H9 (cell line): Measurements from ENCODE around the gene YWHAB. TPM values are rescaled to one million over a fixed set of nuclear protein-coding genes. Genes with fewer than 3 reads are reported as not detected.
A peak's percentile ranks its signal among the peaks of the same experiment; 100 is the strongest.

ENCODE experiments used
- DNase-seq: peaks from one replicate; pipeline ENCODE4 v3.0.0-alpha.2; 2017
- H2AFZ ChIP-seq: one replicate; pipeline ENCODE4 v1.6.1; 2013; ENCODE audit warnings: mild to moderate bottlenecking, low read length, control low read depth, moderate library complexity
- H2AK5ac ChIP-seq: 2 replicates; pipeline ENCODE4 v1.6.1; 2013; ENCODE audit warnings: low read length, control low read depth, mixed read lengths; ENCODE audit not compliant: insufficient read length
- H2BK120ac ChIP-seq: one replicate; pipeline ENCODE4 v1.6.1; 2013; ENCODE audit warnings: low read depth, mild to moderate bottlenecking, low read length, control low read depth, inconsistent platforms; ENCODE audit not compliant: poor library complexity, severe bottlenecking
- H2BK12ac ChIP-seq: 2 replicates; pipeline ENCODE4 v1.6.1; 2013; ENCODE audit warnings: low read length, control low read depth, mixed read lengths, low read depth; ENCODE audit not compliant: insufficient read length
- H2BK15ac ChIP-seq: 2 replicates; pipeline ENCODE4 v1.6.1; 2013; ENCODE audit warnings: low read depth, low read length, control low read depth
- H2BK20ac ChIP-seq: one replicate; pipeline ENCODE4 v1.6.1; 2013; ENCODE audit warnings: low read depth, mild to moderate bottlenecking, low read length, control low read depth, inconsistent platforms; ENCODE audit not compliant: poor library complexity, severe bottlenecking
- H2BK5ac ChIP-seq: 2 replicates; pipeline ENCODE4 v1.6.1; 2013; ENCODE audit warnings: low read length, control low read depth, mixed read lengths; ENCODE audit not compliant: insufficient read length
- H3K14ac ChIP-seq: 2 replicates; pipeline ENCODE4 v1.6.1; 2013; ENCODE audit warnings: low read length, control low read depth; ENCODE audit not compliant: insufficient read depth
- H3K18ac ChIP-seq: 2 replicates; pipeline ENCODE4 v1.6.1; 2013; ENCODE audit warnings: low read depth, mild to moderate bottlenecking, mixed read lengths, low read length, control low read depth; ENCODE audit not compliant: insufficient read length
- H3K23ac ChIP-seq: 2 replicates; pipeline ENCODE4 v1.6.1; 2013; ENCODE audit warnings: low read length, control low read depth, mixed read lengths, low read depth; ENCODE audit not compliant: insufficient read length
- H3K23me2 ChIP-seq: 2 replicates; pipeline ENCODE4 v1.6.1; 2013; ENCODE audit warnings: low read depth, mild to moderate bottlenecking, mixed read lengths, low read length, control low read depth; ENCODE audit not compliant: insufficient read length, poor library complexity, severe bottlenecking
- H3K27ac ChIP-seq: 2 replicates; pipeline ENCODE4 v1.5.1; 2013; ENCODE audit warnings: low read length, control low read depth, mixed read lengths, low read depth; ENCODE audit not compliant: insufficient read length
- H3K27me3 ChIP-seq: 2 replicates; pipeline ENCODE4 v1.6.1; 2013; ENCODE audit warnings: low read length, control low read depth, inconsistent platforms; ENCODE audit not compliant: insufficient read depth
- H3K4ac ChIP-seq: 2 replicates; pipeline ENCODE4 v1.6.1; 2013; ENCODE audit warnings: low read depth, mild to moderate bottlenecking, control low read depth, inconsistent platforms, low read length, moderate library complexity
- H3K4me1 ChIP-seq: 2 replicates; pipeline ENCODE4 v1.6.1; 2013; ENCODE audit warnings: low read length, control low read depth, inconsistent platforms; ENCODE audit not compliant: insufficient read depth
- H3K4me2 ChIP-seq: 2 replicates; pipeline ENCODE4 v1.6.1; 2013; ENCODE audit warnings: low read length, control low read depth, mixed read lengths; ENCODE audit not compliant: insufficient read length, insufficient read depth
- H3K56ac ChIP-seq: 2 replicates; pipeline ENCODE4 v1.6.1; 2013; ENCODE audit warnings: low read depth, mild to moderate bottlenecking, mixed read lengths, low read length, control low read depth; ENCODE audit not compliant: insufficient read length
- H3K79me1 ChIP-seq: 2 replicates; pipeline ENCODE4 v1.6.1; 2013; ENCODE audit warnings: low read depth, mild to moderate bottlenecking, moderate library complexity, low read length, control low read depth, inconsistent platforms; ENCODE audit not compliant: insufficient read depth, poor library complexity, severe bottlenecking
- H3K79me2 ChIP-seq: 2 replicates; pipeline ENCODE4 v1.6.1; 2013; ENCODE audit warnings: low read length, control low read depth, inconsistent platforms; ENCODE audit not compliant: insufficient read depth
- H3K9ac ChIP-seq: 2 replicates; pipeline ENCODE4 v1.6.1; 2013; ENCODE audit warnings: low read length, control low read depth, mixed read lengths; ENCODE audit not compliant: insufficient read length; ENCODE audit errors: extremely low read depth
- H3K9me3 ChIP-seq: one replicate; pipeline ENCODE4 v1.6.1; 2013; ENCODE audit warnings: low read depth, low read length, inconsistent platforms; ENCODE audit not compliant: control insufficient read depth
- H3T11ph ChIP-seq: one replicate; pipeline ENCODE4 v1.6.1; 2013; ENCODE audit warnings: mild to moderate bottlenecking, low read length, control low read depth, inconsistent platforms
- H4K20me1 ChIP-seq: one replicate; pipeline ENCODE4 v1.6.1; 2013; ENCODE audit not compliant: control insufficient read depth, insufficient read length, insufficient read depth
- H4K5ac ChIP-seq: 2 replicates; pipeline ENCODE4 v1.6.1; 2013; ENCODE audit warnings: low read depth, mild to moderate bottlenecking, mixed read lengths, low read length, control low read depth; ENCODE audit not compliant: insufficient read length
- H4K8ac ChIP-seq: replicated peaks from 2 replicates; pipeline ENCODE4 v1.6.1; 2013; ENCODE audit warnings: low read length, control low read depth, mixed read lengths, low read depth; ENCODE audit not compliant: insufficient read length
- H4K91ac ChIP-seq: 2 replicates; pipeline ENCODE4 v1.6.1; 2013; ENCODE audit warnings: low read depth, mild to moderate bottlenecking, moderate library complexity, mixed read lengths, low read length, control low read depth; ENCODE audit not compliant: insufficient read length
- H3K27ac Mint-ChIP-seq, 3 experiments: 2 replicates in 2 of 3; 3 replicates in 1 of 3; pipeline ENCODE4 v1.8.0; 2020 to 2021; ENCODE audit warnings: mixed read lengths in 3 of 3, mild to moderate bottlenecking in 1 of 3, moderate library complexity in 1 of 3
- H3K27me3 Mint-ChIP-seq: 2 replicates; pipeline ENCODE4 v1.8.0; 2021; ENCODE audit warnings: low read depth, mild to moderate bottlenecking, moderate library complexity, mixed read lengths
- H3K36me3 Mint-ChIP-seq, 3 experiments: 2 replicates in 2 of 3; 3 replicates in 1 of 3; pipeline ENCODE4 v1.8.0; 2020 to 2021; ENCODE audit warnings: low read depth in 3 of 3, mixed read lengths in 3 of 3; ENCODE audit not compliant: insufficient read depth in 1 of 3
- H3K4me1 Mint-ChIP-seq, 2 experiments: 2 replicates each; pipeline ENCODE4 v1.8.0; 2020; ENCODE audit warnings: mixed read lengths in 2 of 2
- H3K4me3 Mint-ChIP-seq, 2 experiments: 2 replicates in 1 of 2; 3 replicates in 1 of 2; pipeline ENCODE4 v1.8.0; 2020 to 2021; ENCODE audit warnings: mild to moderate bottlenecking in 2 of 2, mixed read lengths in 2 of 2, moderate library complexity in 1 of 2
- H3K9me3 Mint-ChIP-seq, 2 experiments: 2 replicates in 1 of 2; 3 replicates in 1 of 2; pipeline ENCODE4 v1.8.0; 2020; ENCODE audit warnings: mild to moderate bottlenecking in 2 of 2, mixed read lengths in 2 of 2, moderate library complexity in 1 of 2
- CTCF ChIP-seq: fragments of 200-600 bp; sonication (generic); conservative IDR thresholded peaks from 3 replicates; pipeline ENCODE4 v1.8.0; 2021; ENCODE audit warnings: antibody characterized with exemption, mild to moderate bottlenecking
- WGBS: extraction: QIAGEN DNeasy Blood & Tissue Kit; methylation state at CpG from one replicate; pipeline ENCODE4 v1.1.7; 2013; ENCODE audit warnings: missing lambda C conversion rate, low lambda C conversion rate, mixed read lengths; ENCODE audit not compliant: insufficient read length; ENCODE audit errors: extremely low coverage; 5-methylcytosine and 5-hydroxymethylcytosine counted together
- total RNA-seq: library from RNA; stranded (reverse); gene quantifications from 2 replicates; pipeline ENCODE4 v1.2.1, GENCODE V29; 2021

YWHAB gene
- total RNA-seq, 1 experiment from 2014 or later: 203 TPM

DNA sequence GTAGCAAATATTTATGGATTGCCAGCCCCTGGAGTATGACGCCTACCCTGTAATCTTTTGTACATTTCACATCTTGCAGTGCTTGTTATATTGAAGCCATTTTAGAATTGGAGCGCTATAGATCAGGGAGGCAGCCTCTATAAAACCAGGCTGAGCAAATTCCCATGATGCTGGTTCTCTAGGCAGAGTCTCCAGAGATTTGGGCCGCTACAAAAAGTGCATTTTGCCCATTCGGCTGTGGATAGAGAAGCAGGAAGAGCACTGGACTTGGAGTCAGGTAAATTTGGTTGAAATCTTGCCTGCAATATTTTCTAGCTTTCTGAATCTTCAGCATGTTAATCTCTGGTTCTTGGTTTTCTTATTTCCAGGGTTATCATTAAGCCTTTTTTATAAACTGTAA, 2.0 kb downstream of the YWHAB start:
- no peak overlapping the region for H3K27ac ChIP-seq
- WGBS: no CpG with 5 or more reads among the region's 4 CpGs

More for the DNA sequence above, 2.0 kb downstream of the YWHAB start:
- no peaks in the 10 kb centered on the region for H3K27me3 ChIP-seq
- H4K20me1 ChIP-seq: no peaks in the 10 kb centered on the region
- H4K5ac ChIP-seq: no peak overlapping the region
- H3K9me3 ChIP-seq: no peaks in the 10 kb centered on the region
- H3K4ac ChIP-seq: no peak overlapping the region
- H3K4me1 Mint-ChIP-seq: peaks cover 34 to 37% of the 10 kb centered on the region in 2 experiments
- no peak overlapping the region for H3K18ac ChIP-seq
- peaks cover 9% of the 10 kb centered on the region for H3K23me2 ChIP-seq
- H2AK5ac ChIP-seq: no peak overlapping the region
- H2BK15ac ChIP-seq: no peak overlapping the region
- no peak overlapping the region for H2BK120ac ChIP-seq
- no peak overlapping the region for H4K8ac ChIP-seq
- no peak overlapping the region for H3K14ac ChIP-seq
- no peak overlapping the region for H4K91ac ChIP-seq
- H2BK20ac ChIP-seq: no peak overlapping the region
- no peak overlapping the region for H2BK5ac ChIP-seq
- no peak overlapping the region for H2AFZ ChIP-seq
- no peak overlapping the region for H3K23ac ChIP-seq
- peaks cover 2 to 25% (median 6%) of the 10 kb centered on the region in 3 experiments; a peak in 5 of 7 replicates for H3K36me3 Mint-ChIP-seq
- H3K79me1 ChIP-seq: peaks cover 13% of the 10 kb centered on the region
- H3K4me1 ChIP-seq: no peaks in the 10 kb centered on the region
- H3K27ac Mint-ChIP-seq: no peak overlapping the region
- no peaks in the 10 kb centered on the region; a peak in 1 of 5 replicates for H3K9me3 Mint-ChIP-seq
- H3K4me3 Mint-ChIP-seq: peak overlapping the region; percentile 97 to 98
- no peak overlapping the region for H2BK12ac ChIP-seq
- no peak overlapping the region for H3K9ac ChIP-seq
- H3K27me3 Mint-ChIP-seq: no peaks in the 10 kb centered on the region
- H3T11ph ChIP-seq: no peak overlapping the region
- H3K56ac ChIP-seq: no peak overlapping the region
- no peak for TF ChIP-seq CTCF
- H3K79me2 ChIP-seq: peaks cover 50% of the 10 kb centered on the region
- peak overlapping the region; percentile 87 for H3K4me2 ChIP-seq
- no peak for DNase-seq
